B cell (primary cell): Measurements from ENCODE around the gene SCNN1B. TPM values are rescaled to one million over a fixed set of nuclear protein-coding genes. Genes with fewer than 3 reads are reported as not detected.

Source experiments
- ATAC-seq: fragments of 200-7000 bp; cut with Tn5 transposase; one replicate; pipeline ENCODE4 v1.10.0; 2021; ENCODE audit warnings: low read depth, mild to moderate bottlenecking, moderate number of reproducible peaks, moderate library complexity
- CTCF ChIA-PET: fragments of 350-600 bp; sonication (Branson Sonifier 250); formaldehyde crosslinking; loops from one replicate; lab custom pipeline; 2021; ENCODE audit warnings: antibody characterized with exemption, inconsistent platforms; lab: Charles Lee
- POLR2A ChIA-PET: fragments of 350-600 bp; sonication (Branson Sonifier 250); formaldehyde crosslinking; loops from one replicate; lab custom pipeline; 2021; ENCODE audit warnings: antibody characterized with exemption; lab: Charles Lee
- DNase-seq: peaks from one replicate; pipeline ENCODE4 v3.0.0; 2013
- H2AFZ ChIP-seq: 2 replicates; pipeline ENCODE4 v1.6.1; 2012; ENCODE audit warnings: mild to moderate bottlenecking, low read depth, low read length; ENCODE audit not compliant: insufficient read depth, poor library complexity, severe bottlenecking
- H3K27ac ChIP-seq, 2 donors: 1 replicate in 1 of 2; 2 replicates in 1 of 2; pipeline ENCODE4 v1.5.1; 2012 to 2013; ENCODE audit warnings: low read length in 2 of 2, mild to moderate bottlenecking in 2 of 2, moderate library complexity in 1 of 2
- H3K27me3 ChIP-seq, 4 experiments: fragments of 200-600 bp in 1 of 4; sonication (generic) in 1 of 4; replicated peaks in 1 of 4; 1 replicate in 2 of 4; 2 replicates in 2 of 4; pipeline versions ENCODE4 v1.6.1 to v1.7.0; 2013 to 2016; ENCODE audit warnings: low read length in 3 of 4, mild to moderate bottlenecking in 2 of 4, mixed read lengths in 1 of 4, moderate library complexity in 1 of 4; ENCODE audit not compliant: insufficient read depth in 4 of 4, control insufficient read depth in 3 of 4; ENCODE audit errors: control extremely low read depth in 1 of 4
- H3K36me3 ChIP-seq, 2 experiments: replicated peaks in 1 of 2; 1 replicate in 1 of 2; 2 replicates in 1 of 2; pipeline versions ENCODE4 v1.6.1 to v1.7.1; 2013; ENCODE audit warnings: low read length in 1 of 2; ENCODE audit not compliant: insufficient read depth in 2 of 2, control insufficient read depth in 1 of 2; ENCODE audit errors: control extremely low read depth in 1 of 2, extremely low read depth in 1 of 2
- H3K4me1 ChIP-seq, 2 donors: fragments of 200-600 bp in 1 of 2; sonication (generic) in 1 of 2; 1 replicate in 1 of 2; 2 replicates in 1 of 2; pipeline versions ENCODE4 v1.5.1 to v1.6.1; 2013 to 2017; ENCODE audit warnings: low read length in 2 of 2; ENCODE audit not compliant: control insufficient read depth in 2 of 2, insufficient read depth in 2 of 2
- H3K4me2 ChIP-seq: replicated peaks from 2 replicates; pipeline ENCODE3; 2012; ENCODE audit warnings: mild to moderate bottlenecking, low read depth, low read length; ENCODE audit not compliant: poor library complexity, severe bottlenecking
- H3K4me3 ChIP-seq, 5 experiments: fragments of 200-600 bp in 1 of 5; sonication (generic) in 1 of 5; 1 replicate in 3 of 5; 2 replicates in 2 of 5; pipeline versions ENCODE4 v1.5.1 to v1.7.0; 2011 to 2016; ENCODE audit warnings: low read length in 4 of 5, mild to moderate bottlenecking in 4 of 5, low read depth in 2 of 5, control low read depth in 1 of 5, moderate library complexity in 1 of 5; ENCODE audit not compliant: insufficient read depth in 1 of 5; ENCODE audit errors: control extremely low read depth in 1 of 5, extremely low read depth in 1 of 5
- H3K79me2 ChIP-seq: fragments of 200-600 bp; sonication (generic); one replicate; pipeline ENCODE4 v1.6.0; 2016; ENCODE audit warnings: low read length; ENCODE audit not compliant: control insufficient read depth, insufficient read depth
- H3K9ac ChIP-seq: fragments of 200-600 bp; sonication (generic); 2 replicates; pipeline ENCODE4 v1.6.1; 2017; ENCODE audit warnings: mild to moderate bottlenecking, low read length, moderate library complexity
- H3K9me3 ChIP-seq, 3 donors: one replicate each; pipeline versions ENCODE4 v1.6.1 to v1.7.1; 2013; ENCODE audit warnings: low read length in 2 of 3; ENCODE audit not compliant: control insufficient read depth in 2 of 3, insufficient read depth in 1 of 3; ENCODE audit errors: control extremely low read depth in 1 of 3
- H4K20me1 ChIP-seq: 2 replicates; pipeline ENCODE4 v1.6.0; 2012; ENCODE audit warnings: mild to moderate bottlenecking, low read length; ENCODE audit not compliant: insufficient read depth, control insufficient read depth, poor library complexity, severe bottlenecking
- H3K27ac Mint-ChIP-seq: one replicate; pipeline ENCODE4 v1.8.0; 2021; ENCODE audit warnings: mixed read lengths
- H3K27me3 Mint-ChIP-seq: one replicate; pipeline ENCODE4 v1.8.0; 2021; ENCODE audit warnings: mixed read lengths
- H3K4me1 Mint-ChIP-seq: one replicate; pipeline ENCODE4 v1.8.0; 2021; ENCODE audit warnings: mixed read lengths
- H3K4me3 Mint-ChIP-seq: one replicate; pipeline ENCODE4 v1.8.0; 2021; ENCODE audit warnings: mixed read lengths
- H3K9me3 Mint-ChIP-seq: one replicate; pipeline ENCODE4 v1.8.0; 2022; ENCODE audit warnings: mixed read lengths; ENCODE audit not compliant: insufficient read depth
- CTCF ChIP-seq: fragments of 200-600 bp; IDR thresholded peaks from one replicate; pipeline ENCODE4 v1.8.0; 2022; ENCODE audit warnings: antibody characterized with exemption, mild to moderate bottlenecking
- EZH2 ChIP-seq: IDR thresholded peaks from 2 replicates; pipeline ENCODE4 v1.6.1; 2012; ENCODE audit warnings: borderline replicate concordance, low read depth, mild to moderate bottlenecking, moderate library complexity, low read length; ENCODE audit not compliant: insufficient read depth, poor library complexity, severe bottlenecking
- WGBS: methylation state at CpG from one replicate; pipeline ENCODE4 v1.1.5; 2013; ENCODE audit warnings: missing lambda C conversion rate; ENCODE audit not compliant: insufficient coverage; 5-methylcytosine and 5-hydroxymethylcytosine counted together
- intact Hi-C: fragments of 100-400 bp; cut with micrococcal nuclease; formaldehyde crosslinking; loops from one replicate; pipeline ENCODE4 v1.10.0; 2022
- polyA plus RNA-seq: library from polyadenylated mRNA; depleted of rRNA; stranded (reverse); fragments of >200 nt; gene quantifications from 2 replicates; pipeline ENCODE4 v1.2.3, GENCODE V29; 2012
- total RNA-seq, 2 donors: library from RNA; stranded (reverse); fragments of 120-200 nt in 1 of 2; gene quantifications; 1 replicate in 1 of 2; 2 replicates in 1 of 2; pipeline versions ENCODE4 v1.2.3 to v1.2.4, GENCODE V29; 2013 to 2022

The SCNN1B gene
- total and polyA plus RNA-seq, 2 donors (not counting 1 experiment from before 2014, with no cell fraction given) = 0.30 TPM; not detected in 1

- no peak overlapping the region for H3K4me3 Mint-ChIP-seq
- H3K4me1 ChIP-seq = no peaks in the 10 kb centered on the region
- DNase-seq = no peak
- H2AFZ ChIP-seq = no peak overlapping the region
- no peaks in the 10 kb centered on the region for H3K79me2 ChIP-seq
- H3K9me3 ChIP-seq = no peaks in the 10 kb centered on the region
- H3K9me3 Mint-ChIP-seq = no peaks in the 10 kb centered on the region
- WGBS = 91% methylated on average over 8 of the region's 11 CpGs
- H3K27ac Mint-ChIP-seq = no peak overlapping the region
- H3K9ac ChIP-seq = no peak overlapping the region
- H3K36me3 ChIP-seq = no peaks in the 10 kb centered on the region
- no peak overlapping the region for H3K4me2 ChIP-seq
- no peak overlapping the region for H3K4me3 ChIP-seq
- POLR2A ChIA-PET = no interaction called here
- no peak for ATAC-seq
- H4K20me1 ChIP-seq = no peaks in the 10 kb centered on the region
- peaks cover 3% of the 10 kb centered on the region for H3K27me3 Mint-ChIP-seq
- no peaks in the 10 kb centered on the region for H3K4me1 Mint-ChIP-seq
- H3K27ac ChIP-seq = no peak overlapping the region
- CTCF ChIA-PET = interaction anchor here (0.6 kb wide), 1 partner anchor 27 kb away, joined by 4 read pairs; no protein-coding TSS in a partner anchor
- TF ChIP-seq EZH2 (no peak), CTCF (no peak)
- intact Hi-C loops = no loop called here
- H3K27me3 ChIP-seq = peaks cover 0 to 4% (median 0%) of the 10 kb centered on the region in 4 experiments
These were observed 60.6 kb downstream of the SCNN1B start for GRCh38 chr16:23362460-23363317.

- H3K4me1 ChIP-seq = no peaks in the 10 kb centered on the region
- ChIA-PET POLR2A (no interaction called here), CTCF (no interaction called here)
- no peaks in the 10 kb centered on the region for H3K9me3 Mint-ChIP-seq
- no peak overlapping the region for H3K27ac Mint-ChIP-seq
- no peak overlapping the region for H3K4me3 Mint-ChIP-seq
- intact Hi-C loops = no loop called here
- no peaks in the 10 kb centered on the region for H3K9me3 ChIP-seq
- peaks cover 8% of the 10 kb centered on the region for H3K27me3 Mint-ChIP-seq
- H3K36me3 ChIP-seq = no peaks in the 10 kb centered on the region
- ATAC-seq = no peak
- DNase-seq = no peak
- no peaks in the 10 kb centered on the region for H3K4me1 Mint-ChIP-seq
- H3K9ac ChIP-seq = no peak overlapping the region
- H2AFZ ChIP-seq = no peak overlapping the region
- no peaks in the 10 kb centered on the region for H3K79me2 ChIP-seq
- H3K27ac ChIP-seq = no peak overlapping the region
- no peak for TF ChIP-seq EZH2
- TF ChIP-seq CTCF = no peak
- no peak overlapping the region for H3K4me2 ChIP-seq
- peaks cover 0 to 4% (median 0%) of the 10 kb centered on the region in 4 experiments for H3K27me3 ChIP-seq
- no peaks in the 10 kb centered on the region for H4K20me1 ChIP-seq
- WGBS = 28% methylated on average over 2 of the region's 5 CpGs
- H3K4me3 ChIP-seq = no peak overlapping the region
These were observed 63.6 kb downstream of the SCNN1B start for GRCh38 chr16:23365602-23366240.
